ENCODE data around the gene MYO7B.

Gene MYO7B

DNA sequence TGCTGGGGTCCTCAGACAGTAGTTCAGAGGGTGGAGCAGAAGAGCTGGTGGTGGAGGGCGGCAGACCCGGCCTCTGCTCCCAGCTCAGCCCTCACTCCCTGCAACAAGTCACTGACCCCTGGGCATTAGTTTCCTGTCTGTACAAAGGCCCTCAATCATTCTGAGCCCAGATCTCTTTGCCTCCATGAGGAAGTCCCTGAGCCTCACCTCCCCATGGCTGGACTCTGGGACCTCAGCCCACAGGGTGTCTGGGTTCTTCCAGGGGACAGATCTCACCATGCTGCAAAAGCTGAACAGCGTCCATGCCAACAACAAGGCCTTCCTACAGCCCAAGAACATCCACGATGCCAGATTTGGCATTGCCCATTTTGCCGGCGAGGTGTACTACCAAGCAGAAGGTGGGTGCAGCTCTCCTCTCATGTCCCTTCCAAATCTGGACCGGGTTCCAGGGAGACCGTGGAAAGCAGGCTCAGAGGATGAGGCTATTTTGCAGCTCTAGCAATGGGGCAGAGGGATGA lies 49.1 kb downstream of the MYO7B start:
- no peaks in the 10 kb centered on the region for H3K9me3 ChIP-seq (ENCODE audit: control insufficient read depth in 1 of 2, low read length in 2 of 2)
- no peaks in the 10 kb centered on the region for H3K4me1 ChIP-seq (ENCODE audit: control insufficient read depth in 1 of 2, insufficient read depth in 2 of 2, low read length in 2 of 2)
- H3K27me3 ChIP-seq (ENCODE audit: low read depth, low read length): no peaks in the 10 kb centered on the region
- no peak overlapping the region for H3K27ac ChIP-seq (ENCODE audit: low read length)
- H3K4me3 ChIP-seq (ENCODE audit: low read depth in 1 of 2, low read length in 2 of 2): no peak overlapping the region
- H3K36me3 ChIP-seq (ENCODE audit: control insufficient read depth in 1 of 2, insufficient read depth in 2 of 2, low read length in 2 of 2): no peaks in the 10 kb centered on the region

DNA sequence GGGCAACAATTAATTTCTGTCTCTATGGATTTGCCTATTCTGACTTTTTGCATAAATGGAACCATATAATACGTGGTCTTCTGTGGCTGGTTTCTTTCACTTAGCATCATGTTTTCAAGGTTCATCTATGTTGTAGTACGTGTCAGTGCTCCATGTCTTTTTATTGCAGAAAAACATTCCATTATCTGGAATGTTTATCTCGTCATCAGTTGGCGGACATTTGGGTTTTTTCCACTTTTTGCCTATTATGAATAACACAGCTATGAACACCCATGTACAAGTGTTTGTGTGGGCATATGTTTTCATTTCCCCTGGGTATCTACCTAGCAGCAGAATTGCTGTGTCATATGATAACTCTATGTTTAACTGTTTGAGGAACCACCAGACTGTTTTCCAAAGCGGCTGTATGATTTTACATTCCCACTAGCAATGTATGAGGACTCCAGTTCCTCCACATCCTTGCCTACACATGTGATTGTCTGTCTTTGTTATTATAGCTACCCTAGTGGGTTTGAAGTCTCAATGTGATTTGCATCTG lies 49.9 kb downstream of the MYO7B start:
- no peak overlapping the region for H3K4me3 ChIP-seq (ENCODE audit: low read depth in 1 of 2, low read length in 2 of 2)
- H3K4me1 ChIP-seq (ENCODE audit: control insufficient read depth in 1 of 2, insufficient read depth in 2 of 2, low read length in 2 of 2): no peaks in the 10 kb centered on the region
- no peaks in the 10 kb centered on the region for H3K36me3 ChIP-seq (ENCODE audit: control insufficient read depth in 1 of 2, insufficient read depth in 2 of 2, low read length in 2 of 2)
- no peak overlapping the region for H3K27ac ChIP-seq (ENCODE audit: low read length)
- no peaks in the 10 kb centered on the region for H3K9me3 ChIP-seq (ENCODE audit: control insufficient read depth in 1 of 2, low read length in 2 of 2)
- H3K27me3 ChIP-seq (ENCODE audit: low read depth, low read length): no peaks in the 10 kb centered on the region

DNA sequence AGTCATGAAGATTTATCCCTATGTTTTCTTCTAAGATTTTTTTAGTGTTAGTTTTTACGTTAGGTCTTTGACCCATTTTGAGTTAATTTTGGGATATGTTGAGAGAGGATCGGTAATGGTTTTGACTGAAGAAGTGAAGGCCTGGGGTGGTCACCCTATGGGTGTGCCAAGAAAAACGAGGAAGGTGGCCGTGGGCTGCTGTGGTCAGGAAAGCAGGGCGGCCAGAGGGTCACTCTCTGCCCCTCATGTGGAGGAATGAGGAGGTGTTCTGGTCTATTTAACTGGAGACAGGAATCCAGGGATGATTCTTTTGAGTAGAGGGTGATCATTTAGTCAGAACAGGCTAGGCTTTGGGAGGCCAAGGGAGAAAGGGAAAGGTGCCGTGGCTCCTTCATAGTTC lies 50.7 kb downstream of the MYO7B start:
- Histone ChIP-seq H3K36me3 (ENCODE audit: control insufficient read depth in 1 of 2, insufficient read depth in 2 of 2, low read length in 2 of 2) (no peaks in the 10 kb centered on the region), H3K27ac (ENCODE audit: low read length) (no peak overlapping the region), H3K4me1 (ENCODE audit: control insufficient read depth in 1 of 2, insufficient read depth in 2 of 2, low read length in 2 of 2) (peaks cover 0 to under 1% of the 10 kb centered on the region in 2 donors), H3K9me3 (ENCODE audit: control insufficient read depth in 1 of 2, low read length in 2 of 2) (no peaks in the 10 kb centered on the region), H3K4me3 (ENCODE audit: low read depth in 1 of 2, low read length in 2 of 2) (no peak overlapping the region), H3K27me3 (ENCODE audit: low read depth, low read length) (no peaks in the 10 kb centered on the region)

DNA sequence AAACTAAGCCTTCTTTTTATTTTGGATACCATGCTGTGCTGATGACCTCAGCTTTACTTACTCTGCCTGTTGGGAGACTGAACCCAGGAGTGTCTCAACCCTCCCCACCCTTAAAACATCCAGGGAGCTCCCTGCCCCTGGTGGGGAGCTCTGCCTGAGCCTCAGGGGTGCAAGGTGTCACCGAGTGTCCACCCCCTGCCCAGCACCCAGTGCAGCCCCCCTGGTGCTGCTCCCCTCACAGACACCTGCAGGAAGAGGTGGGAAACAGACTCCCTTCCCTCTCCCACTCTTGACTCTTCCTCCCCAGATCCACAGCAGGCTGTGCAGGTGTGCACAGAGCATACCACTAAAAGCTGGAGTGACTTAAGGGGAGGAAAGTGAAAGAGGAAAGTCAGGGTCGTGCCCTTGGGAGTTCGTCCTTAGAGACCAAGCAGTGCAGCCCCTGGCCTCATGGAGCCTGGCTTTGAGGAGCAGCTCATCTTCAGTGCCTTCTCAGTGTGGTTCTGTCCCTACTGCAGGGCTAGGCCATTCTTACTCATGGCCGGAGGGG lies 51.3 kb downstream of the MYO7B start:
- Histone ChIP-seq H3K9me3 (ENCODE audit: control insufficient read depth in 1 of 2, low read length in 2 of 2) (no peaks in the 10 kb centered on the region), H3K4me3 (ENCODE audit: low read depth in 1 of 2, low read length in 2 of 2) (no peak overlapping the region), H3K36me3 (ENCODE audit: control insufficient read depth in 1 of 2, insufficient read depth in 2 of 2, low read length in 2 of 2) (no peaks in the 10 kb centered on the region), H3K4me1 (ENCODE audit: control insufficient read depth in 1 of 2, insufficient read depth in 2 of 2, low read length in 2 of 2) (peaks cover 0 to 2% of the 10 kb centered on the region in 2 donors), H3K27me3 (ENCODE audit: low read depth, low read length) (no peaks in the 10 kb centered on the region), H3K27ac (ENCODE audit: low read length) (no peak overlapping the region)

DNA sequence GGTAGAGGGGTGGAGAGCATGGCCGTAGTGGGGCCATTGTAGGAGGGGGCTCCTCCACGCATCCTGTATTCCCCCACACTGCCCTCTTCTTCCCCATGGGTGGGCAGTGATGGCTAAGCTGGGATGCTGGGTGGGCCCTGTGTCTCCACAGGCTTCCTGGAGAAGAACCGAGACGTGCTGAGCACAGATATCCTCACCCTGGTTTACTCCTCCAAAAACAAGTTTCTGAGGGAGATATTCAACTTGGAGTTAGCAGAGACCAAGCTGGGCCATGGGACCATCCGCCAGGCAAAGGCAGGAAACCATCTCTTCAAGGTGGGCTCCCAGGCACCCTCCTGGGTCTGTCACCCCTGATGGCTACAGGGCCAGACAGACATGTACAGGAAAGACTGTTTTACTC lies 52.8 kb downstream of the MYO7B start:
- Histone ChIP-seq H3K9me3 (ENCODE audit: control insufficient read depth in 1 of 2, low read length in 2 of 2) (no peaks in the 10 kb centered on the region), H3K27ac (ENCODE audit: low read length) (no peak overlapping the region), H3K27me3 (ENCODE audit: low read depth, low read length) (no peaks in the 10 kb centered on the region), H3K36me3 (ENCODE audit: control insufficient read depth in 1 of 2, insufficient read depth in 2 of 2, low read length in 2 of 2) (no peaks in the 10 kb centered on the region), H3K4me1 (ENCODE audit: control insufficient read depth in 1 of 2, insufficient read depth in 2 of 2, low read length in 2 of 2) (peaks cover 0 to 2% of the 10 kb centered on the region in 2 donors), H3K4me3 (ENCODE audit: low read depth in 1 of 2, low read length in 2 of 2) (no peak overlapping the region)

DNA sequence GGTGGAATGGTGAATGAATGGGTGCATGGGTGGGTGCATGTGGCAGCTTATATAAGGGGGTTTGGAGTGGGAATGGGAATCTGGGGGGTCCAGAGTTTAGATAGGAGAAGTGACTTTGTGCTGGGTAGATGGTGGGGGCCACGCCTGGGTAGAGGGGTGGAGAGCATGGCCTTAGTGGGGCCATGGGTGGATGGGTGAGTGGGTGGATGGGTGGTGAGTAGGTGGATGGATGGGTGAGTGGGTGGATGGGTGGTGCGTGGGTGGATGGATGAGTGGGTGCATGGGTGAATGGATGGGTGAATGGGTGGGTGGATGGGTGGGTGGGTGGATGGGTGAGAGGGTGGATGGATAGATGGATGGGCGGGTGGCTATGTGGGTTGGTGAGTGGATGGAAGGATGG lies 53.9 kb downstream of the MYO7B start:
- Histone ChIP-seq H3K27ac (ENCODE audit: low read length) (no peak overlapping the region), H3K4me1 (ENCODE audit: control insufficient read depth in 1 of 2, insufficient read depth in 2 of 2, low read length in 2 of 2) (peaks cover 0 to 2% of the 10 kb centered on the region in 2 donors), H3K27me3 (ENCODE audit: low read depth, low read length) (no peaks in the 10 kb centered on the region), H3K9me3 (ENCODE audit: control insufficient read depth in 1 of 2, low read length in 2 of 2) (no peaks in the 10 kb centered on the region), H3K4me3 (ENCODE audit: low read depth in 1 of 2, low read length in 2 of 2) (no peak overlapping the region), H3K36me3 (ENCODE audit: control insufficient read depth in 1 of 2, insufficient read depth in 2 of 2, low read length in 2 of 2) (no peaks in the 10 kb centered on the region)

DNA sequence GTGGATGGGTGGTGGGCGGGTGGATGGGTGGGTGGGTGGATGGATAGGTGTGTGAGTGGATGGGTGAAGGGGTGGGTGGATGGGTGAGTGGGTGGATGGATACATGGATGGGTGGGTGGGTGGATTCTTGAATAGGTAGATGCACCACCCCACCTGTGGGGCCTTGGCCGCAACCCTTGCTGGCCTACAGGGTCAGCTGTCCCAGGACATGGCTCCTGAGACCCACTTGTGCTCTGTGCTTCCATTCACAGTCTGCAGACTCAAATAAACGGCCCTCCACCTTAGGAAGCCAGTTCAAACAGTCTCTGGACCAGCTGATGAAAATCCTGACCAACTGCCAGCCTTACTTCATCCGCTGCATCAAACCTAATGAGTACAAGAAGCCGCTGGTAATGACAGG lies 54.4 kb downstream of the MYO7B start:
- Histone ChIP-seq H3K4me1 (ENCODE audit: control insufficient read depth in 1 of 2, insufficient read depth in 2 of 2, low read length in 2 of 2) (peaks cover 0 to 2% of the 10 kb centered on the region in 2 donors), H3K27me3 (ENCODE audit: low read depth, low read length) (no peaks in the 10 kb centered on the region), H3K4me3 (ENCODE audit: low read depth in 1 of 2, low read length in 2 of 2) (no peak overlapping the region), H3K36me3 (ENCODE audit: control insufficient read depth in 1 of 2, insufficient read depth in 2 of 2, low read length in 2 of 2) (no peaks in the 10 kb centered on the region), H3K9me3 (ENCODE audit: control insufficient read depth in 1 of 2, low read length in 2 of 2) (no peaks in the 10 kb centered on the region), H3K27ac (ENCODE audit: low read length) (no peak overlapping the region)

DNA sequence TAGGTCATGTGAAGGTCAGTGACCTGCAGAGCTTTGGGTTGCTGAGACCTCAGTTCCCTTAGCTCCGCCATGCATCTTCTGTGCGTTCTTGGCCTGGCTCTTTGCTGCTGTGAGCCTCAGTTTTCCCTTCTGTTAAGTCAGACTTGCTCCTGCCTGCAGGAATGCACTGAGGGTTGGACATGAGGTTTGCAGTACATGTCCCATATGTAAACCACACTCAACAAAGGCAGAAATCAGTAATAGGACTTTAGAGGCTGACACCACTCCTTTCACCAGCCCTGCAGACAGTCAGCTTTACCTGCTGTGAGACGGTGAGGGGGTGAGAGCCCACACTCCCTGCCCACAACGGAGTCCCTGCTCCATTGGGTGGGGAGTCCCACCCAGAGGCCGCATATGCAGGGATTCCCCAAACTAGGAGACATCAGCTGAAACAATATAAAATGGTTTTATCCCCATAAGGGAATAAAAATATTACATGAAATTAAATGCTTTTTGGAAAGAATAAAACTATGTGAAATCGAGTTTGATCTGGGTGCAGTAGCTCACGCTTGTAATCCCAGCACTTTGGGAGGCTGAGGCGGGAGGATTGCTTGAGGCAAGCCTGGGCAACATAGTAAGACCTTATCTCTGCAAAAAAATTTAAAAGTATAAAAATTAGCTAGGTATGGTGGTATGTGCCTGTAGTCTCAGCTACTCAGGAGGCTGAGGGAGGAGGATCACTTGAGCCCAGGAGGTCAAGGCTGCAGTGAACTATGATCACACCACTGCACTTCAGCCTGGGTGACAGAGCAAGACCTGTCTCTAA lies 55.1 kb downstream of the MYO7B start:
- Histone ChIP-seq H3K27me3 (ENCODE audit: low read depth, low read length) (no peaks in the 10 kb centered on the region), H3K9me3 (ENCODE audit: control insufficient read depth in 1 of 2, low read length in 2 of 2) (no peaks in the 10 kb centered on the region), H3K4me1 (ENCODE audit: control insufficient read depth in 1 of 2, insufficient read depth in 2 of 2, low read length in 2 of 2) (peaks cover 0 to 2% of the 10 kb centered on the region in 2 donors), H3K4me3 (ENCODE audit: low read depth in 1 of 2, low read length in 2 of 2) (no peak overlapping the region), H3K36me3 (ENCODE audit: control insufficient read depth in 1 of 2, insufficient read depth in 2 of 2, low read length in 2 of 2) (no peaks in the 10 kb centered on the region), H3K27ac (ENCODE audit: low read length) (no peak overlapping the region)

DNA sequence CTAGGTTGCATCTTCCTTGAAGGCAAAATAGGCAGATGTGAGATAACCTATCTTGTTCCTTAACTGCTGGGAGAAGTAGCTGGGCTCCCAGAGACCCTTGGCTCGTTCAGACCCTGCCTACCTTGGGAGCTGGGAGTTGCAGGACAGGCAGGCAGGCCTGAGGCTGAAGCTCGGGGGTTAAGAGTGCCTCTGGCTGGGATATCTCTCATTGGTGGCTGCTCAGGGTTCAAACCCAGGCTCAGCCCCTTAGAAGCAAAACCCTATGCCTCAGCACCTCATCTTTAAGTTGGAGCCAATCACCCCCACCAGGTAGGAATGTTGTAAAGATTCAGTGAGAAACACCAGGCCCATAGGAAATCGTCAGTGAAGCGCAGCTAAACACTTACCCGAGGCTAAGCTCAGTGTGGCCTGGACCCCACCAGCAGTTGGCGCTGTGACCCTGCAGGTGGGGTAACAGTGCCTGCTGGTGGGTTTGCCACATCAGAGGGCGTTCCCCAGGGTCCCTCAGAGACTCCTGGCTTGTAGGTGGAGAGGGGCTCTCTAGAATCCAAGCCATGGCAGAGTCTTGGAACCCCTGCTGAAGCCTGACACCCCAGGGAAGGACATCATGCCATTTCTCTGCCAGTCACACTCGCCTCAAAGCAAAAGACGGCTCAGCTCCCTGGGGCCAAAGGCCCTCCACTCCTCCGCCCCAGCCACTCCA lies 55.9 kb downstream of the MYO7B start:
- H3K27me3 ChIP-seq (ENCODE audit: low read depth, low read length): no peaks in the 10 kb centered on the region
- H3K9me3 ChIP-seq (ENCODE audit: control insufficient read depth in 1 of 2, low read length in 2 of 2): no peaks in the 10 kb centered on the region
- peaks cover 0 to 2% of the 10 kb centered on the region in 2 donors for H3K4me1 ChIP-seq (ENCODE audit: control insufficient read depth in 1 of 2, insufficient read depth in 2 of 2, low read length in 2 of 2)
- no peak overlapping the region for H3K4me3 ChIP-seq (ENCODE audit: low read depth in 1 of 2, low read length in 2 of 2)
- H3K27ac ChIP-seq (ENCODE audit: low read length): no peak overlapping the region
- no peaks in the 10 kb centered on the region for H3K36me3 ChIP-seq (ENCODE audit: control insufficient read depth in 1 of 2, insufficient read depth in 2 of 2, low read length in 2 of 2)

DNA sequence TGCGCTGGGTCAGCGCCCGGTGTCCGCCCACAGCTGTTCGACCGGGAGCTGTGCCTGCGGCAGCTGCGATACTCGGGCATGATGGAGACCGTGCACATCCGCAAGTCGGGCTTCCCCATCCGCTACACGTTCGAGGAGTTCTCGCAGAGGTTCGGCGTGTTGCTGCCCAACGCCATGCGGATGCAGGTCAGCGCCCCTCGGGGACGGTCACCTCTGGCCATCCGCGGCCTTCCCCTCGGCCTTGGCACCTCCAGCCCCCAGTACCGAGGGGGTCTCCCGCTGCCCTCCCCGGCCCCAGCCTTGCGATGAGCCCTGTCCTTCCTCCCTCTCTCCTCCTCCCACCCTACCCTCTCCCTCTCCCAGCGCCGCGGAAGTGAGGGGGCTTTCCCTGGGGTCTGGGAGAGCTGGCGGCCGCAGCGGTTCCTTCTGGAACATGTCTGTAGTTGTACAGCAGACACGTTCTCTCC lies 57.3 kb downstream of the MYO7B start:
- no peaks in the 10 kb centered on the region for H3K36me3 ChIP-seq (ENCODE audit: control insufficient read depth in 1 of 2, insufficient read depth in 2 of 2, low read length in 2 of 2)
- H3K9me3 ChIP-seq (ENCODE audit: control insufficient read depth in 1 of 2, low read length in 2 of 2): no peaks in the 10 kb centered on the region
- H3K4me1 ChIP-seq (ENCODE audit: control insufficient read depth in 1 of 2, insufficient read depth in 2 of 2, low read length in 2 of 2): peaks cover 0 to 2% of the 10 kb centered on the region in 2 donors
- H3K27ac ChIP-seq (ENCODE audit: low read length): no peak overlapping the region
- H3K4me3 ChIP-seq (ENCODE audit: low read depth in 1 of 2, low read length in 2 of 2): no peak overlapping the region
- H3K27me3 ChIP-seq (ENCODE audit: low read depth, low read length): no peaks in the 10 kb centered on the region

Measured in muscle layer of duodenum (tissue), 2 donors.